Keratinocyte (primary cell): Measurements from ENCODE around the gene MGAT5. TPM values are rescaled to one million over a fixed set of nuclear protein-coding genes. Genes with fewer than 3 reads are reported as not detected.

ENCODE experiments used
- DNase-seq: peaks from one replicate; pipeline ENCODE4 v3.0.0-alpha.2; 2011; ENCODE audit warnings: low read depth, missing footprints, low spot score
- FAIRE-seq: peaks from 2 replicates; lab custom pipeline; 2011; peaks lifted over from hg19 to GRCh38; lab: Jason Lieb, UNC
- H2AFZ ChIP-seq: 2 replicates; pipeline ENCODE4 v1.6.0; 2012; ENCODE audit warnings: low read length, control low read depth, inconsistent platforms; ENCODE audit not compliant: control insufficient read depth
- H3K27ac ChIP-seq: 2 replicates; pipeline ENCODE4 v1.5.1; 2011; ENCODE audit warnings: low read length; ENCODE audit not compliant: control insufficient read depth, insufficient read depth
- H3K27me3 ChIP-seq: 3 replicates; pipeline ENCODE4 v1.6.0; 2011; ENCODE audit warnings: low read length; ENCODE audit not compliant: control insufficient read depth, insufficient read depth; ENCODE audit errors: extremely low read depth
- H3K36me3 ChIP-seq, 2 experiments: 2 replicates in 1 of 2; 3 replicates in 1 of 2; pipeline ENCODE4 v1.5.1; 2011; ENCODE audit warnings: low read length in 2 of 2, mild to moderate bottlenecking in 1 of 2; ENCODE audit not compliant: control insufficient read depth in 2 of 2, insufficient read depth in 2 of 2; ENCODE audit errors: extremely low read depth in 1 of 2
- H3K4me1 ChIP-seq: 3 replicates; pipeline ENCODE4 v1.5.1; 2011; ENCODE audit warnings: low read length; ENCODE audit not compliant: control insufficient read depth, insufficient read depth; ENCODE audit errors: extremely low read depth
- H3K4me2 ChIP-seq: 3 replicates; pipeline ENCODE4 v1.6.0; 2011; ENCODE audit warnings: low read depth, low read length; ENCODE audit not compliant: control insufficient read depth, insufficient read depth; ENCODE audit errors: extremely low read depth
- H3K4me3 ChIP-seq, 3 experiments: fragments of 200-600 bp in 1 of 3; sonication (generic) in 1 of 3; 2 replicates in 2 of 3; 3 replicates in 1 of 3; pipeline ENCODE4 v1.5.1; 2011 to 2016; ENCODE audit warnings: low read length in 3 of 3, mild to moderate bottlenecking in 3 of 3, control low read depth in 2 of 3, inconsistent platforms in 1 of 3, low read depth in 1 of 3, mixed read lengths in 1 of 3, mixed run types in 1 of 3, moderate library complexity in 1 of 3; ENCODE audit not compliant: control insufficient read depth in 2 of 3, insufficient read depth in 2 of 3; ENCODE audit errors: extremely low read depth in 1 of 3
- H3K79me2 ChIP-seq: 2 replicates; pipeline ENCODE4 v1.6.0; 2012; ENCODE audit warnings: low read length; ENCODE audit not compliant: control insufficient read depth, insufficient read depth
- H3K9ac ChIP-seq: 3 replicates; pipeline ENCODE4 v1.6.0; 2011; ENCODE audit warnings: low read length; ENCODE audit not compliant: control insufficient read depth, insufficient read depth; ENCODE audit errors: extremely low read depth
- H3K9me1 ChIP-seq: 3 replicates; pipeline ENCODE4 v1.6.0; 2011; ENCODE audit warnings: low read length; ENCODE audit not compliant: control insufficient read depth, insufficient read depth; ENCODE audit errors: extremely low read depth
- H3K9me3 ChIP-seq: 2 replicates; pipeline ENCODE4 v1.5.1; 2012; ENCODE audit warnings: low read depth, low read length; ENCODE audit not compliant: control insufficient read depth
- H4K20me1 ChIP-seq: 3 replicates; pipeline ENCODE4 v1.6.0; 2011; ENCODE audit warnings: low read length; ENCODE audit not compliant: control insufficient read depth, insufficient read depth; ENCODE audit errors: extremely low read depth
- EZH2 ChIP-seq: IDR thresholded peaks from one replicate; pipeline ENCODE4 v1.6.1; 2012; ENCODE audit warnings: inconsistent platforms, mild to moderate bottlenecking, low read length, moderate library complexity
- dilution Hi-C: fragments of 300-500 bp; cut with MboI; formaldehyde crosslinking; loops from one replicate; pipeline ENCODE4 v1.7.0; 2020; ENCODE audit warnings: low sequenced_read_pairs; ENCODE audit not compliant: extremely low pct_ligation_motif_present
- polyA plus RNA-seq, 5 experiments: library from polyadenylated mRNA; depleted of rRNA in 3 of 5; stranded (reverse) in 3 of 5; stranded (forward) in 1 of 5; unstranded in 1 of 5; fragments of >200 nt; gene quantifications; 1 replicate in 1 of 5; 2 replicates in 3 of 5; 3 replicates in 1 of 5; pipeline versions ENCODE4 v1.2.1 to v1.2.3, GENCODE V29; 2011 to 2012; ENCODE audit warnings: missing spikeins in 2 of 5, low read depth in 1 of 5, low replicate concordance in 1 of 5
- TF ChIP-seq, protein P1 (sequence below), 3 experiments: IDR thresholded peaks in 1 of 3; conservative IDR thresholded peaks in 1 of 3; optimal IDR thresholded peaks in 1 of 3; 2 replicates in 2 of 3; 3 replicates in 1 of 3; pipeline versions ENCODE3 to v1.5.1; 2011; ENCODE audit warnings: low read length in 3 of 3, mild to moderate bottlenecking in 3 of 3, moderate library complexity in 2 of 3, control low read depth in 1 of 3, inconsistent platforms in 1 of 3; ENCODE audit not compliant: insufficient read depth in 2 of 3; ENCODE audit errors: extremely low read depth in 1 of 3

The MGAT5 gene
- polyA plus RNA-seq, 1 donor (not counting 4 experiments of a cell fraction or from before 2014, with no cell fraction given), result 23.0 TPM

DNA sequence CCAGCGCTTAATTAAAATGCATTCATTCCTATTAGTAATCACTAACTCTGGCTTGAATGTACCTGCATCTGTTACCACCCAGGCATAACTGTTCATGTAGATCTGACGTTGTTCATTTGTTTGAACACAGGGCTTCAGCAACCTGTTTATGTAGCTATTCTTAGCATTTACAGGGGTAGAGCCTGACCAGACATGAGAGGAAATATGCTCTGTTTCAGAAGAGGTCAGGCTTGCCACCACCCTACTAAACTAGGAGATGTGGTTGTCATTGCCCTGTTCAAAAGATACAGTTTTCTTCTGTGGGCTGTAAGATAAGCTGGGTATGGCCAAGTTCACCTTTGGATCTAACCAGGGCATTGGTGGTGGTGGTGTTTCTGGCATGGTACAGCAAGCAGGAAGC is 8.8 kb downstream of the MGAT5 start:
- Histone ChIP-seq H3K27ac (no peak overlapping the region), H3K4me2 (no peak overlapping the region), H3K9me3 (no peaks in the 10 kb centered on the region), H4K20me1 (peaks cover 2% of the 10 kb centered on the region), H3K4me1 (no peaks in the 10 kb centered on the region), H3K27me3 (no peaks in the 10 kb centered on the region), H3K9me1 (peaks cover 2% of the 10 kb centered on the region), H3K79me2 (peaks cover 6% of the 10 kb centered on the region), H3K9ac (no peak overlapping the region), H3K4me3 (no peak overlapping the region), H3K36me3 (peaks cover 0 to 6% of the 10 kb centered on the region in 2 experiments), H2AFZ (no peak overlapping the region)
- FAIRE-seq, result no peak
- dilution Hi-C loops, result no loop called here
- TF ChIP-seq, protein P1, sequence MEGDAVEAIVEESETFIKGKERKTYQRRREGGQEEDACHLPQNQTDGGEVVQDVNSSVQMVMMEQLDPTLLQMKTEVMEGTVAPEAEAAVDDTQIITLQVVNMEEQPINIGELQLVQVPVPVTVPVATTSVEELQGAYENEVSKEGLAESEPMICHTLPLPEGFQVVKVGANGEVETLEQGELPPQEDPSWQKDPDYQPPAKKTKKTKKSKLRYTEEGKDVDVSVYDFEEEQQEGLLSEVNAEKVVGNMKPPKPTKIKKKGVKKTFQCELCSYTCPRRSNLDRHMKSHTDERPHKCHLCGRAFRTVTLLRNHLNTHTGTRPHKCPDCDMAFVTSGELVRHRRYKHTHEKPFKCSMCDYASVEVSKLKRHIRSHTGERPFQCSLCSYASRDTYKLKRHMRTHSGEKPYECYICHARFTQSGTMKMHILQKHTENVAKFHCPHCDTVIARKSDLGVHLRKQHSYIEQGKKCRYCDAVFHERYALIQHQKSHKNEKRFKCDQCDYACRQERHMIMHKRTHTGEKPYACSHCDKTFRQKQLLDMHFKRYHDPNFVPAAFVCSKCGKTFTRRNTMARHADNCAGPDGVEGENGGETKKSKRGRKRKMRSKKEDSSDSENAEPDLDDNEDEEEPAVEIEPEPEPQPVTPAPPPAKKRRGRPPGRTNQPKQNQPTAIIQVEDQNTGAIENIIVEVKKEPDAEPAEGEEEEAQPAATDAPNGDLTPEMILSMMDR (optimal IDR thresholded peaks at IDR 0.05 in 1 of 3, IDR thresholded peaks at IDR 0.05 in 1 of 3, conservative IDR thresholded peaks at IDR 0.05 in 1 of 3; ENCODE audit: extremely low read depth in 1 of 3, insufficient read depth in 2 of 3, low read length in 3 of 3), result no peak
- no peak for DNase-seq

DNA sequence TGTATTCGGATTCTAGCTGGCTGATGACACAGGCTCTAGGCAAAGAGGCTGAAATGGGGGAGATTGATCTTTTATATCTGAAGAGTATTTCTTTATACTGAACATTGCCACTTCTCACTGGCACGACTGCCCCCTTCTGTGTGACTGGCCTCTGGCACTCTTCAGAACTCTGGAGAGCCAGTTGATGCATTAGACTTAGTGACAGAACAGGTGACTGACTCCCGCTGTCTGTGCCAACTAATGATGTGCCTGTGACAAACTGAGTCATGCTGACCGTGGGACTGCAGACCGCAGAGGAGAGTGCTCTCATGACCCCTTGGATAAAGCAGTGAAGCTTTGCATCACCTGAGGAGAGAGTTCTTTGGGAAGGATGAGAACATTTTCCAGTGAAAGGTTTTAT is 14.4 kb downstream of the MGAT5 start:
- Histone ChIP-seq H3K27ac (no peak overlapping the region), H4K20me1 (no peaks in the 10 kb centered on the region), H3K36me3 (peaks cover 7% of the 10 kb centered on the region in 2 experiments), H3K4me3 (no peak overlapping the region), H3K9ac (no peak overlapping the region), H3K79me2 (no peaks in the 10 kb centered on the region), H3K9me3 (no peaks in the 10 kb centered on the region), H3K27me3 (no peaks in the 10 kb centered on the region), H3K4me1 (no peaks in the 10 kb centered on the region), H3K4me2 (no peak overlapping the region), H3K9me1 (no peaks in the 10 kb centered on the region), H2AFZ (no peak overlapping the region)
- no peak for DNase-seq
- TF ChIP-seq EZH2, result no peak
- TF ChIP-seq, protein P1 (optimal IDR thresholded peaks at IDR 0.05 in 1 of 3, IDR thresholded peaks at IDR 0.05 in 1 of 3, conservative IDR thresholded peaks at IDR 0.05 in 1 of 3; ENCODE audit: extremely low read depth in 1 of 3, insufficient read depth in 2 of 3, low read length in 3 of 3), result no peak
- FAIRE-seq, result no peak
- dilution Hi-C loops, result no loop called here
